ENCODE measurements around the gene LASP1. TPM values are rescaled to one million over a fixed set of nuclear protein-coding genes. Genes with fewer than 3 reads are reported as not detected.
A peak's percentile ranks its signal among the peaks of the same experiment; 100 is the strongest.

LASP1 gene
- total and polyA plus RNA-seq, 8 donors = 33.7 to 183 (median 101) TPM

DNA sequence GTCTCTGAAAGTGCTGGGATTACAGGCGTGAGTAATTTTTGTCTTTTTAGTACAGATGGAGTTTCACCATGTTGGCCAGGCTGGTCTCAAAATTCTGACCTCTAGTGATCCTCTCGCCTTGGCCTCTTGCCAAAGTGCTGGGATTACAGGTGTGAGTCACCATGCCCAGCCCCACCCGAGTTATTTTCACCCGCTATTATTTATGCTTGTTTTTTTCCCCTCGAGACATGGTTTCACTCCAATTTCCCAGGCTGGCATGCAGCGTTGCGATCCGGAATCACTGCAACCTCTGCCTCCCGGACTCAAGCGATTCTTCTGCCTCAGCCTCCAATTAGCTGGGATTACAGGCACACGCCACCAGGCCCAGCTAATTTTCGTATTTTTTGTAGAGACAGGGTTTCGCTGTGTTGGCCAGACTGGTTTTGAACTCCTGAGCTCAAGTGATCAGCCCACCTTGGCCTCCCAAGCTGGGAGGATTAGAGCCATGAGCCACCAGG lies 25.5 kb upstream of the LASP1 start:
- intact Hi-C loops (cut with DNase I; ENCODE audit: low total_unique reads) = no loop called here
- H3K9me3 ChIP-seq = no peaks in the 10 kb centered on the region
- H3K27me3 ChIP-seq = no peaks in the 10 kb centered on the region
- H3K4me3 ChIP-seq = no peak overlapping the region
- peaks cover 20 to 30% (median 29%) of the 10 kb centered on the region in 4 donors for H3K36me3 ChIP-seq
- DNase-seq = peak; percentile 35 to 47
- WGBS, 5 donors = 56 to 76% (median 74%) methylated on average over 13 of the region's 13 CpGs
- peak overlapping the region in 1 of 5 donors; percentile 41 for H3K27ac ChIP-seq
- H3K4me1 ChIP-seq = peaks cover 0 to 7% (median 3%) of the 10 kb centered on the region in 4 donors
- TF ChIP-seq POLR2A (IDR thresholded peaks at IDR 0.05) (no peak), POLR2AphosphoS5 (IDR thresholded peaks at IDR 0.05) (no peak), EP300 (IDR thresholded peaks at IDR 0.05) (no peak), CTCF (IDR thresholded peaks at IDR 0.05) (no peak)

DNA sequence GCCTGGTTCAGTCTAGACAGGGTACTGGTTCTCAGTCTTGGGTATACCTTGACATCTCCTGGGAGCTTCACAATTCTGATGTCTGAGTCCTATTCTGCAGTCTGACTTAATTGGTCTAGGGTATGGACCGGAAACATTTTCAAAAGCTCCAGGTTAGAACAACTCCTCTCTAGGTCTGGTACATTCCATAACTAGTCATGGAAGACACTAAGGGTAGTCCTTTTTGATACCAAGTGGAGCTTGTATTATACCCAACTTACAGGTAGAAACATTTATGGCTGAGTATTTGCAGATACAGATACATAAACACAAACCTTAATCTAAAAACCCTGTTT lies 21.3 kb upstream of the LASP1 start:
- H3K9me3 ChIP-seq = no peaks in the 10 kb centered on the region
- no peak for DNase-seq
- WGBS, 5 donors = 90 to 100% (median 95%) methylated on average over 1 of the region's 1 CpG
- no peak overlapping the region for H3K4me3 ChIP-seq
- intact Hi-C loops (cut with DNase I; ENCODE audit: low total_unique reads) = no loop called here
- peaks cover 48 to 65% (median 62%) of the 10 kb centered on the region in 4 donors for H3K36me3 ChIP-seq
- TF ChIP-seq CTCF (IDR thresholded peaks at IDR 0.05) (no peak), EP300 (IDR thresholded peaks at IDR 0.05) (no peak), POLR2A (IDR thresholded peaks at IDR 0.05) (no peak), POLR2AphosphoS5 (IDR thresholded peaks at IDR 0.05) (no peak)
- H3K27ac ChIP-seq = no peak overlapping the region
- no peaks in the 10 kb centered on the region for H3K27me3 ChIP-seq
- peaks cover 18 to 43% (median 33%) of the 10 kb centered on the region in 4 donors for H3K4me1 ChIP-seq

GRCh38 chr17:38848939-38849605 lies 20.8 kb upstream of the LASP1 start:
- no peaks in the 10 kb centered on the region for H3K9me3 ChIP-seq
- WGBS, 5 donors = 73 to 80% (median 78%) methylated on average over 16 of the region's 16 CpGs
- H3K27ac ChIP-seq = no peak overlapping the region
- H3K4me3 ChIP-seq = no peak overlapping the region
- peaks cover 48 to 65% (median 62%) of the 10 kb centered on the region in 4 donors for H3K36me3 ChIP-seq
- peaks cover 18 to 46% (median 34%) of the 10 kb centered on the region in 4 donors for H3K4me1 ChIP-seq
- intact Hi-C loops (cut with DNase I; ENCODE audit: low total_unique reads) = no loop called here
- no peak for DNase-seq
- H3K27me3 ChIP-seq = no peaks in the 10 kb centered on the region
- TF ChIP-seq CTCF (IDR thresholded peaks at IDR 0.05) (no peak), EP300 (IDR thresholded peaks at IDR 0.05) (no peak), POLR2A (IDR thresholded peaks at IDR 0.05) (no peak), POLR2AphosphoS5 (IDR thresholded peaks at IDR 0.05) (no peak)

- Histone ChIP-seq H3K27ac (no peak overlapping the region), H3K4me1 (peaks cover 18 to 51% (median 35%) of the 10 kb centered on the region in 4 donors), H3K27me3 (no peaks in the 10 kb centered on the region), H3K9me3 (no peaks in the 10 kb centered on the region), H3K4me3 (peak overlapping the region in 1 of 4 donors; percentile 73), H3K36me3 (peaks cover 48 to 65% (median 62%) of the 10 kb centered on the region in 4 donors)
- intact Hi-C loops (cut with DNase I; ENCODE audit: low total_unique reads) = no loop called here
- no peak for DNase-seq
- 55 to 66% (median 63%) methylated on average over 7 of the region's 7 CpGs for WGBS, 5 donors
- no peak for TF ChIP-seq POLR2A (IDR thresholded peaks at IDR 0.05)
- TF ChIP-seq EP300 (IDR thresholded peaks at IDR 0.05) = no peak
- no peak for TF ChIP-seq POLR2AphosphoS5 (IDR thresholded peaks at IDR 0.05)
- TF ChIP-seq CTCF (IDR thresholded peaks at IDR 0.05) = no peak
Observed at GRCh38 chr17:38850374-38850773, 19.5 kb upstream of the LASP1 start.
